SH-SY5Y (cell line): Measurements from ENCODE around the gene DEGS2.

Source experiments
- GATA2 ChIP-seq: IDR thresholded peaks from 2 replicates; pipeline ENCODE4 v1.6.1; 2011; ENCODE audit warnings: mild to moderate bottlenecking, low read depth, low read length
- GATA3 ChIP-seq: IDR thresholded peaks from 2 replicates; pipeline ENCODE4 v1.6.1; 2011; ENCODE audit warnings: low read depth, mild to moderate bottlenecking, low read length, moderate library complexity

DEGS2 gene

DNA sequence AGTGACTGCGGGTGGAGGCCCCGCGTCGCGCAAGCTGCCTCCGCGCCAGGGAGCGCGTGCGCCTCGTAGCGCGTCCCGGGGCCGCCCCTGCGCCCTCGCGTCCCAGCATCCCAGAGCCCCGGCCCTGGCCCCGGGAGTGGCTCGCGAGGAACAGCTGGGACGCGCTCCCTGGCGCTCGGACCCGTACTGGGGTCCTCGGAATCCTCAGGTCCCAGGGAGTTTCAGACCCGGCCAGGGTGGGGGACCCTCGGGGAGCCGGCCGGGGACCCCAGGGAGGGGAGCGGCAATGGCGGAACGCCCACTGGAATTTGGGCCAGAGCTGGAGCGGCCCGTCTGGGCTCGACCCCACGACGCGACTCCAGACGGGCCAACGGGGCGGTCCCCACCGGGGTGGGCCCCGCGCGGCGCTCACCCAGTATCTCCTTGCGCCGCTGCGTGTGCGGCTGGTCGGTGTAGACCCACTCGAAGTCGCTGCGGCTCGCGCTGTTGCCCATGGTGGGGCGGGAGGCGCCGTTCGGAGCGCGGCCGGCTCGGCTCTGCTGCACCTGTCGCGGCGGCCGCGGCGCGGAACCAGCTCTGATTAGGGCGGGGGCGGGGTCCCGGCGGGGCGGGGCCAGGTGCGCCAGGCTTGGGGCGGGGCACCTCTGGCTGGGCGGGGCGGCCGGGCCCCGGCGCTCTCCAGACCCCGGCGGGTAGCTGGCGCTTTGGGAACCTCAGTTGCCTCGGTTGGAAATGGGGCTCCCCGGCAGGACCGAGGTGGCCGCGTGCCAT lies at the start of gene DEGS2:
DEGS2 (minus strand) TSS at position 552 of the 771 bp plus-strand sequence; CDS start at position 494, 58 bp downstream.
- TF ChIP-seq GATA3 (no peak), GATA2 (no peak)

DNA sequence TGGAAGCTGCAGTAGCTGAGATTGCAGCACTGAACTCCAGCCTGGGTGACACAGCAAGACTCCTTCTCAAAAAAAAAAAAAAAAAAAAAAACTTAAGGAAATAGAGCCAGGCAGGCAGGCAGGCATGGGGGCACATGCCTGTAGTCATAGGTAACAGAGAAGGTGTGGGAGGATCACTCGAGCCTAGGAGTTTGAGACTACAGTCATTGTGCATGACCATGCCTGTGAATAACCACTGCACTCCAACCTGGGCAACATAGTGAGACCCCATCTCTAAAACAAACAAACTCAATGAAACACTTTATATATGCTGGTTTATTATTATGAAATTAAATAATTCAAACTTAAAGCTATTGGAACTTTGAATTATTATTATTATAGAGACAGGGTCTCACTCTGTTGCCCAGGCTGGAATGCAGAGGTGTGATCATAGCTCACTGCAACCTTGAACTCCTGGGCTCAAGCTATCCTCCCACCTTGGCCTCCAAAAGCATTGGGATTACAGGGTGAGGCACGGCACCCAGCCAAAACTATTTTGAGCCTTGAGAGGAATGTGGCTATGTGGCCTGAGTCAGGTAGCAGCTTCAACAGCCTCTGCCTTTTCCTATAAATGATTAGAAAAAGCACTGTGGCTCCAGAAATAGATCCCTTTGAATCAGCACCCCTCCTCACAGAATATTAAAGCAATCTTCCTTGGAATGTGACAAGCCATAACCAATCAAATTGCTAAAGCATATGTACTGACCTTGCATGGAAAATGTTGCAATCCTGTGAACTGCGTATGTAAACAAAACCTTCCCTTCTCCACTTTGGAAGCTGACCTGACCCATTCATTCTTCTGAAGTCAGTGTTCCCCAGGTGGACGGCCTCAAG lies 44.8 kb upstream of the DEGS2 start:
- TF ChIP-seq GATA3 (no peak), GATA2 (no peak)

DNA sequence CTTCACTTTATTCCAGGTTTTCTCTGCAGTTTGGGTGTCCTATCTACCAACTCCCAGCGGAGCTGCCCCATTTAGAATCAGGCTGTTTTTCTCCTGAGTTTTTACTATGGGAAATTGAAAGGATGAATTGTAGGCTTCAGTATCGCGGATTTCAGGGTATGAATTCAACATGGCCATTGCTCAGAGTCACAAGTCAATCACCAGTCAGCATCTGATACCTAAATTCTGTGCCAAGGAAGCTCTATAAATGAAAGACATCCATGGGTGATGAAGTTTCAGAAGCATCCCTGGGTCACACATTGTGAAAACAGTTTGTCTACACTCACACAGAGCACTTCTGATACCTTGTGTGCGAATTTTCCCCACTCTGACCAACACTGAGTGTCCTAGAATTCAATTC lies 43.7 kb upstream of the DEGS2 start:
- no peak for TF ChIP-seq GATA2
- TF ChIP-seq GATA3, result no peak

DNA sequence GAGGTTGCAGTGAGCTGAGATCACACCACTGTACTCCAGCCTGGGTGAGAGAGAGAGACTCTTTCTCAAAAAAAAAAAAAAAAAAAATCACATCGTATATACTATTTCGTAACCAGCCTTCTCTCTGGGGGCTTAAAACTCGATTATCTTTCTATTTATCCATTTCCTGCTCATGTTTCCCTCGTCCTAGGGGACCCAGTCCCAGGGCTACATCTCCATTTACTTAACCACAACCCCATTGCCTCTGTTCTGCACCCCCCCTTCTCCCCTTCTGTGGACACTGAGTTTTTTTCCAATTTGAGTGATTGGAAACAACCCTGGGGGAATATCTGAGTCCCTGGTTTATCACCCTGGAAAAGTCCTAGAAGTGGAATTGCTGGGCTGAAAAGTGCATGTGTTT lies 43.3 kb upstream of the DEGS2 start:
- TF ChIP-seq GATA3 (no peak), GATA2 (no peak)

DNA sequence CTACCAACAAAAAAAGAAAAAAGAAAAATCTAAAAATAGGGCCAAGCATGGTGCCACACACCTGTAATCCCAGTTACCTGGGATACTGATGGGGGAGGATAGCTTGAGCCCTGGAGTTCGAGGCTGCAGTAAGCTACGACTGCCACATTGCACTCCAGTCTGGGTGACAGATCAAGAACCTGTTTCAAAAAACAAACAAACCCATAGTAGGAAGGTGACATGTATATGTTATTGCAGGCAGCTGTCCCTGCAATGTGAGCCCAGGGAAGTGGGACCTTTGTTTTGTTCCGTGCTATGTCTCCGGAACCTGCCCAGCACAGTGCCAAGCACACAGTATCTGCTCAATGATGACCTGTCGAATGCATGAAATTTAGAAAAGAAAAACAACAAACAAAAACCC lies 42.3 kb upstream of the DEGS2 start:
- no peak for TF ChIP-seq GATA3
- TF ChIP-seq GATA2, result no peak

DNA sequence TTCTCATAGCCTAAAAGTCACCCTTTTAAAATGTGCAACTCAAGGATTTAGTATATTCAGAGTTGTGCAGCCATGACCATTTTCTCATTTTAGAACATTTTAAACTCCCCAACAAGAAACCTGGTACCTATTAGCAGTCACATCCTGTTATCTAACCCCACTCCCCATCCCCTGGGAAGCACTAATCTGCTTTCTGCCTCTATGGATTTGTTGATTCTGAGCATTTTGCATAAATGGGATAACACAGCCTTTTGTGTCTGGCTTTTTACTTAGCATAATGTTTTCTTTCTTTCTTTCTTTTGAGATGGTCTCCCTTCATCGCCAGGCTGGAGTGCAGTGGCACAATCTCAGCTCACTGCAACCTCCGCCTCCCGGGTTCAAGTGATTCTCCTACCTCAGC lies 40.9 kb upstream of the DEGS2 start:
- TF ChIP-seq GATA3 (no peak), GATA2 (no peak)

DNA sequence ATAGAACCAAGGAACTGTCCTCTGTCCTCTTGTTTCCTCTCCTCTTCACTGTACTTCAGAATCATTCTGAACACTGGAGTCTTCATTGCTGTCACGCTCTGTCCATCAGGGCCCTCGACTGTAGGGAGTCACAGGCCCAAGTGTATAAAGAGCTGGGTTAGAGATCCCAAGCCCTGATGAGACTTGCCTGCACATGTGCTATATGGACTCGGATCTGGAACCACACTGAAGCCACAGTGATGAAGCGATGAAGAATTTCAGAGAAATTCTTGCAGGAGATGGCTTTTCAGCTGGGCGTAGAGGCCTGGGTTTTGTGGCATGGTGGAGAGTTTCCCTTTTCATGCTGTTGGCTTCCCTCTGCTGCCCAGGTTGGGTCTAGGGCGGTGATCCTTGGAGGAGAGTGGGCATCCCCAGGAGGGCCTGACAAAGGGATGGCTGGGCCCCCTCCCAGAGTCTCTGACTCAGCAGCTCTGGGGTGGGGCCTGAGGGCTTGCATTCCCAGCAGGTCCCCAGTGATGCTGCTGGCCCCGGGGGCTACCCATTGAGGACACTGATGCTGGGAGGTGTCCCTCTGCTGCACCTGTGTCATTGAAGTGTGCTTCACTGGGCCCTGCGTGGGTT lies 39.9 kb upstream of the DEGS2 start:
- TF ChIP-seq GATA3 (no peak), GATA2 (no peak)

DNA sequence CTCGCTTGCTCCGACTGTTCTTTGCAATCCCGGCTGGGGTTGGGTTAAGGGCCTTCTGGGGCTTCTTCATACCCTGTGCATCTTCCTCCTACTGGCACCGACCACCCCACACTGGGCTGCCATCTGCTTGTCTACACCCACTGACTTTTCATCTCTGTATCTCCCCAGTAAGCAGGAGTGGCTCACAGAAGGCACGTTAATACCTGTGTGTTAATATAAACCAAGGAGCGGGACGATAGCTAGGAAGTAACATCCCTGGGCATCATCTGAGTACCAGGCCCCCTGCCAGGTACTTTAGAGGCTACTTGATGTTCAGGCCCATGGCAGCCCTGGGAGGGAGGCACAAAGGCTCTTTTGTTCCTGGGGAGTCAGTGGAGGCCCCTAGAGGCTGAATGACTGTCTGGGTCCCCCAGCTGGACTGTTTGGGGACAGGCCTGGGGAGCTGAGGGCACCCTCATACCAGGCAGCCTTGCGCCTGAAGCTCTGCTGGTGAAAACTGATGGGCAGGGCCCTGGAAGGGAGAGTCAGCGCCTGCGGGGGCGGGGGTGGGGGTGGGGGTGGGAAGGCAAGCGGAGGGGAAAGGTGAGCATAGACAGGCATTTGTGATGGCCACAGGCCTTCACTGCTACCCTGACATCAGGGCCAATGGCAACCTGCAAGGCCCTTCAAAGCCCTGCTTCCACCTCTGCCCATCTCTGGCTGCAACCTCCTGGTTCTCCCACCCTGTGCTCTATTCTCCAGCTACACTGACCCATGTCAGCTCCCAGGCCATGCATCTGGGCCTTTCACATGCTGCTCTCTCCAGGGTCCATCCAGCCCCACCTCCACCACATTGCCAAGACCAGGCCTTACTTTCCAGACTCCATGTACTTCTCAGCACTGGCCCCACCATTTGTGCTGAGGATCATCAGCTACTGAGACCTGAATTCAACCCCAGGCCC lies 34.2 kb upstream of the DEGS2 start:
- TF ChIP-seq GATA2, result no peak
- TF ChIP-seq GATA3, result no peak

DNA sequence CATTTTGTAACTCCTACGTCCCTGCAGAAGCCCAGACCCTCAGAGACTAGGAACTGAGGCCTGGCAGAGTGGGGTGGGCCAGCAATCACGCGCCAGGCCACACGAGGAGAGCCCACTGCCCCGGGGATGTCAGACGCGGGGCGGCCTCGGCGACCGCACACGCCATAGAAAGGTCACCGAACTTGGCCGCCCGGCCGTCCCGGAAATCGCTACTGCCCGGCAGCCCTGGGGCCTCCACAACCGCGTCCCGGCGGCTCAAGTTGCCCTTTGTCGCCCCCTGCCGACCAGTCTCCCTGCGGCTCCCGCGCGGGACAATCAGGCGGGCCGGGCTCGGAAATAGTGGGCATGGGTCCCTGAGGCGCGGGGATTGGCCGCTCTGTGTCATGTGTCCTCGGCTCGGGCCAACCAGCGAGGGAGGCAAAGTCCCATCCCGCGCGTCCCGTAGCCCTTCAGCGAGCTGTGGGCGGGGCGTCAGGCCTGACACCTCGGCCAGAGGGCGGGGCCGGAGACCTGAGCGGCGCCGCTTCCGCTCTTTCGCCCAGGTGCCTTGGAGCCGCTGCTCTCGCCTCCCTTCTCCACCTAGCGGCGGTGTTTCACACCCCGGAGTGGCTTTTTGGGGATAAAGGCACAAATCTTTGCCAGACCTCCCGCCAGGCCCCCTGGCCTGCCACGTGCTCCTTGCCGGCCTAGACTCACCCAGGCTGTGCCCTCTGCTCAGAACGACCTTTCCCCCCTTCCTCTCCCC lies 33.4 kb upstream of the DEGS2 start:
- TF ChIP-seq GATA2 (no peak), GATA3 (no peak)

DNA sequence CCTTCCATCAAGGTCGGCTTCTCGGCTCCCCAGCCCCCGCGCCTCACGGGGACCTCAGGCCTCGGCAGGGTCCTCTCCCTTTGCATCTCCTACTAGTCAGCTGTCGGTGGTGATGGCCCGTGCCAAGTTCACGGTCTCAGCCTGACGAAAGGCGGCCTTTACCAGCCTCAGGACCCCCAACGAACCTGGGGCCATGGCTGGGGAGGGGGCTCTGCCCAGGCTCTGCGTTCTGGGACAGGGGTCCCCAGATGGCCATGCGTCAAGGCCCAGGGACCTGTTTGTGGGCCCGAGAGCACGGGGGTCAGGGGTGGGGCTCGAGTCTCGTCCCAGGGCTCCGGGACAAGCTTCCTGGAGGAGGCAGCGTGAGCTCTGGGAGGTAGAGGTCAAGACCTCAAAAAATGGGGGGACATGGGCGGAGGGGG lies 32.8 kb upstream of the DEGS2 start:
- TF ChIP-seq GATA3, result no peak
- no peak for TF ChIP-seq GATA2

DNA sequence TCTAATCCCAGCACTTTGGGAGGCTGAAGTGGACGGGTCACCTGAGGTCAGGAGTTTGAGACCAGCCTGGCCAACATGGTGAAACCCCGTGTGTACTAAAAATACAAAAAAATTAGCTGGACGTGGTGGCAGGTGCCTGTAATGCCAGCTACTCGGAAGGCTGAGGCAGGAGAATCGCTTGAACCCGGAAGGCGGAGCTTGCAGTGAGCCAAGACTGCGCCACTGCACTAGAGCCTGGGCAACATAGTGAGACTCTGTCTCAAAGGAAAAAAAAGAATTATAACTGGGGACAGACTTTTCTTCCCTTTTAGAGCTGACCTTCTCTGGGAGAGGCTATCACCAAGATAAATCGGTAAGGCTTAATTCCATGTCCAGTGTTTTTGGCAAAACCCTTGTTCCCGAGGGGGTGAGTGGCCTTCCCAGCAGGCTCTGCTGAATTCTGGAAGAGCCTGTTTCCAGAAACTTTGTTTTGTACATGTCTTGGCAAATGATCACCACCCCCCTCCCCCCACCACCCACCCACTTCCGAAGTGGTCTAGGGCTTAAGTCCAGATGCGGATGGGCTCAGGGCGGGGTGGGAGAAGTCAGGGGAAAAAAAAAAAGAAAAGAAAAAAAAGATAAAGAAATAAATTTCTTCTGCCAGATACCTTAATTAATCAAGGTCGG lies 32.3 kb upstream of the DEGS2 start:
- no peak for TF ChIP-seq GATA3
- TF ChIP-seq GATA2, result no peak

DNA sequence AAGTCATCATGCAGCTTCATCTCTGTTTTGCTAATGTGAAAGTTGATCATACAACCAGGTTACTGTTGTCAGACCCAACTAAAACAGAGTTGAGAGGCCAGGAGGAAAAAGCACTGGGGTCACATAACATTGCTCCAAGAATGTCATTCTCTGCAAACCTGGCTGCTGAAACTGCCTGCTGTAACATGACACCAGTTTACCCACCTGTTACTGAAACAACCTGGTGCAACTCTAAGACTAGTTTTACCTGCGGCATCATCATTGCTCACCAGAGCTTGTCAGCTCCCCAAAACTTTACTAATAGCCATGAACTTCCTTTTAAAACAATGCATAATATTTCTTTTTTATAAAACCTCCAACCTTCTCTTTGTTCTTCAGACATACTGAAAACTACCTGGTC lies 30.7 kb upstream of the DEGS2 start:
- TF ChIP-seq GATA3 (no peak), GATA2 (no peak)

DNA sequence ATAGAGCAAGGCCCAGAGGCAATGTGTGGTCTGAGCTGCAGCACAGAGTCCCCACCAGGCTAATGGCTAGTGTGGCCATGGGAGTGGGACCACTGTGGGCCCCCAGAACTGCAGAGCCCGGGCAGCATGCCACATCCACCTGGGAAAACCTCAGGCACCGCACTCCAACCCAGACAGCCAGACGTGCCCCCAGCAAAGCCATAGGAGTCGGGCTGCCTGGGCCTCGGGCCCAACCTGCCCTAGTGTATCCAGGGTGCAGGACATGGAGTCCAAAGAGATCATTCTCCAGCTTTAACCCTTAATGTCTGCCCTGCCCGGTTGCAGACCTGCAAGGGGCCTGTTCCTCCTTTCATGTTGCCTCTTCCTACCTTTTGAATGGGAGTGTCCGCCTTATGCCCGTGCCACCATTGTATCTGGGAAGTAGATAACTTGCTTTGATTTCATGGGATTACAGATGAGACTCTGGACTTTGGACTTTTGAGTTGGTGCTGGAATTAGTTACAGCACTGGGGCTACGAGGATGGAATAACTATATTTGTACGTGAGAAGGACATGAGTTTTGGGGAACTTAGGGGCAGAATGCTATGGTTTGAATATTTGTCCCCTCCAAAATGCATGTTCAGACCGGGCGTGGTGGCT lies 29.1 kb upstream of the DEGS2 start:
- no peak for TF ChIP-seq GATA2
- TF ChIP-seq GATA3, result no peak
